ENCODE results near the gene TTC36.

- TF ChIP-seq, protein P1, sequence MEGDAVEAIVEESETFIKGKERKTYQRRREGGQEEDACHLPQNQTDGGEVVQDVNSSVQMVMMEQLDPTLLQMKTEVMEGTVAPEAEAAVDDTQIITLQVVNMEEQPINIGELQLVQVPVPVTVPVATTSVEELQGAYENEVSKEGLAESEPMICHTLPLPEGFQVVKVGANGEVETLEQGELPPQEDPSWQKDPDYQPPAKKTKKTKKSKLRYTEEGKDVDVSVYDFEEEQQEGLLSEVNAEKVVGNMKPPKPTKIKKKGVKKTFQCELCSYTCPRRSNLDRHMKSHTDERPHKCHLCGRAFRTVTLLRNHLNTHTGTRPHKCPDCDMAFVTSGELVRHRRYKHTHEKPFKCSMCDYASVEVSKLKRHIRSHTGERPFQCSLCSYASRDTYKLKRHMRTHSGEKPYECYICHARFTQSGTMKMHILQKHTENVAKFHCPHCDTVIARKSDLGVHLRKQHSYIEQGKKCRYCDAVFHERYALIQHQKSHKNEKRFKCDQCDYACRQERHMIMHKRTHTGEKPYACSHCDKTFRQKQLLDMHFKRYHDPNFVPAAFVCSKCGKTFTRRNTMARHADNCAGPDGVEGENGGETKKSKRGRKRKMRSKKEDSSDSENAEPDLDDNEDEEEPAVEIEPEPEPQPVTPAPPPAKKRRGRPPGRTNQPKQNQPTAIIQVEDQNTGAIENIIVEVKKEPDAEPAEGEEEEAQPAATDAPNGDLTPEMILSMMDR (conservative IDR thresholded peaks at IDR 0.05 in 1 of 2, IDR thresholded peaks at IDR 0.05 in 1 of 2; ENCODE audit: extremely low read depth in 1 of 2, insufficient read depth in 1 of 2, low read depth in 1 of 2, low read length in 2 of 2): no peak
- no peak for TF ChIP-seq EZH2 (IDR thresholded peaks at IDR 0.05; ENCODE audit: borderline replicate concordance, low read length)
Observed at GRCh38 chr11:118536726-118537125, 9.5 kb downstream of the TTC36 start.

All from mammary epithelial cell (primary cell).